GM19099 (cell line): ENCODE measurements around the gene GTF2IRD1.

Experiments
- POLR2A ChIP-seq: IDR thresholded peaks from 3 replicates; pipeline ENCODE4 v1.6.1; 2011; ENCODE audit warnings: low read depth; ENCODE audit not compliant: insufficient read length; ENCODE audit errors: extremely low read depth

GTF2IRD1 gene

DNA sequence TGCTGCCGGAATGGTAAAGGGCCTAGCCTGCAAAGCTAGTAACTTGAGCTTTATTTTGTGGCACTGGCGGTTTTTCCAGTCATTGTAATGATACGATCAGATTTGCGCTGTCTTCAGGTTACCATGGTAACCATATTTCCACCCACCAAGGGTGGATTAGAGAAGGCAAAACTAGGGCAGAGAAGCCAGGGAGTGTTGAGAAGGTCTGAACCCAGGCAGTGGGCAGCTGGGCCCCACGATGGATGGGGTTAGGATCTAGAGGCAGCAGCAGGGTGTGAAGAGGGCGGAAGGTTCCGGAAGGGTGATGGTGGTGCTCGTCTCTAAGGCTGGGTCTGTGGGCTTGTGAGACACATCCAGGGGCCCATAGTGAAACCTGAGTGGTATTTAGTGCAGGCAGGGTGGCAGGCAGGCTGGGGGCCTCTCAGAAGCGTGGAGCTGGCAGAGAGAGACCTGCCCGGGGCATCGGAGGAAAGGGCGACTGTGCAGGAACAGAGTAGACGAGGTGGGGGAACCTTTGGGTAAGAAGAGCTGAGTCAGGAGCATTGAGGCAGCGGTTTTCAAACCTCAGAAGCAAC lies 115.9 kb downstream of the GTF2IRD1 start:
- TF ChIP-seq POLR2A: no peak

DNA sequence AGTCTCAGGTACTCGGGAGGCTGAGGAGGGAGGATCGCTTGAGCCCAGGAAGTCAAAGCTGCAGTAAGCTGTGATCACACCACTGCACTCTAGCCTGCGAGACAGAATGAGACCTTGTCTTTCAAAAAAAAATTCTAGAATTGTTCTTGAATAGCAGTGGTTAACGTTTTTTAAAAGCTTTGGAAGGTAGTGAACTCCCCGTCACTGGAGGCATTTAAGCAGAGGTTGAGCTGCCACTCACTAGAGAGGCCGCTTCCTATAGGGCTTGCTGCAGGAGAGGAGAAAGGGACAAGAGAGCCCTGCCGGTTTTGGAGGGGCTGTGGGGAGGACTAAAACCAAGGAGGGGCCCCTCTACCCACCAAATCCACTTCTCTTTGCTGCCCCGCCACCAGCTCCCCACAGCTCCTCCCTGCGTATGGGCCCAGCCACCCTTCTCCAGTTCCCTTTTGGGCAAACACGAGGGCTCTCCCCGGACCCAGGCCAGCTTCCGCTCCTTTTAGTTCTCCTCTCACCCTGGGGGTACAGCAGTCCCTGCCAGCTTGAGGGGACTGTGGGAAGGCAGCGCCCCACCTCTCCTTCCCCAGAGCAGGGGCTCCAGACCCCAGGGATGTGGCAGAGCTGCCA lies 116.9 kb downstream of the GTF2IRD1 start:
- TF ChIP-seq POLR2A: no peak

DNA sequence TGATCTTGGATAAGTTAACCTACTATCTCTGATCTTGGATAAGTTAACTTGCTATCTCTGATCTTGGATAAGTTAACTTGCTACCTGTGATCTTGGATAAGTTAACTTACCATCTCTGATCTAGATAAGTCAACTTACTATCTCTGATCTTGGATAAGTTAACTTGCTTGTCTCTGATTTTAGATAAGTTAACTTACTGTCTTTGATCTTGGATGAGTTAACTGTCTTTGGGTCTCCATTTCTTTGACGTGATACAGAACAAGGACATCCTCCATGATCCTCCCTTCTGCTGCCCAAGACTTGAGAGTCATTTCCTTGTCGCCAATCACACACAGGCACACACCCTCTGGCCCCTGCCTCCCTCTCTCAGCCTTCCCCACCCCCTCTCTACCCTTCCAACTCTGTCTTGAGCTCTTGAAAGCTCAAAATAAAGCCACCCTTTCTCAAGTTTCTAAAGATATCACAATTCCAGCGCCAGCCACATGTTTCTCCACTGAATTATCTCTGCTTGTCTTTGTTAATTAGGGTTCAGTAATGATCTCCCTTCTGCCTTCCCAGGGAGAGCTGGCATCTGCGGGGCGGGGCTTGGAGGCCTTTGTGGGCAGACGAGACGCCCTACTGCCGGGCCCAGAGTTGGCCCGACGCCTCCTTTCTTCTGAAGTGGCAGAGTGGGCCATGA lies 118.7 kb downstream of the GTF2IRD1 start:
- no peak for TF ChIP-seq POLR2A

DNA sequence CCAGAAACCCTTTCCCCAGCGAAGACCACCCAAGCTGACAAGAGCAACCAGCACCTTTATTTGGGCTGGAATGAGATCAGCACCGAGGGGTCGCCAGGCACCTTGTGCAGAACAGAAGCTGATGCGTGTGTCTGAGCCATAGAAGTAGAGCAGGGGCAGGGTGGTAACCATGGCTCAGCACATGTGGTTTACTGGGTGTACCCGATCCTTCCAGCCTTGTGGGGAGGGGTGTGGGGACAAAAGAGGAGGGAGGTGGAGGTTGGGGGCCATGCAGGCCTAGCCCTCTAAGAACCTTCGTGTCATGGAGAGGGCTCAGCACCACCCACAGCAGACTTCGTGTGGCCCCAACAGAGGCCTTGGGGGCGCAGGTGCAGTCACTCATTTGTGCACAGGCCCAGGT lies 119.8 kb downstream of the GTF2IRD1 start:
- no peak for TF ChIP-seq POLR2A

DNA sequence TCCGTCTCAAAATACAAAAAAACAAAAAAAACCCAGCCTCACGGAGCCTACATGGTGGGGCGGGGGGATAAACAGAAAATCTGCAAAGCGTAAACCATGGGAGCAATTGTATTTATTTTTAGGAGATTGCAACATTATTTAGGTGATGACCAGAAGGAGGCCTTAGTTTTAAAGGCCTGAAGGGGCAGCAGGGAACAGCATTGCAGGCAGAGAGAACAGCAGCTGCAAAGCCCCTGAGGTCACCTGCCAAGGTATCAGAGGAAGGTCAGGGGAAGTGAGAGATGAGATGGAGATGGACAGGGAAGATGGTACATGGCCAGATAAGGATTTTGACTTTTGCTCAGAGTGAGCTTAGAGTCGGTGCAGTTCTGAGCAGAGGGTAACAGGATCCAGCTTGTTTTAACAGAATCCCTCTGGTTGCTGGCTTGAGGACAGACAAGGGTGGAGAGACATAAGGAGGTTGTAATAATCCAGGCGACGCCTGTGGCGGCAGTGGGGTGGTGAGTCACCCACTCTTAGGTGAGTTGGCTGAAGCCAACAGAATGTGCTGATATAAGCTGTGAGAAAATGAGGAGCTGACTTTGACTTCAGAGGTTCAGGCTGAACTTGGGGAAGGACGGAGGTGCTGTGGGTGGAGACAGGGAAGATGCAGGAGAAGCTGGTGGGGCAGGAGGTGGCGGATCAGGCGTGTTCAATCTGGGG lies 121.5 kb downstream of the GTF2IRD1 start:
- no peak for TF ChIP-seq POLR2A

DNA sequence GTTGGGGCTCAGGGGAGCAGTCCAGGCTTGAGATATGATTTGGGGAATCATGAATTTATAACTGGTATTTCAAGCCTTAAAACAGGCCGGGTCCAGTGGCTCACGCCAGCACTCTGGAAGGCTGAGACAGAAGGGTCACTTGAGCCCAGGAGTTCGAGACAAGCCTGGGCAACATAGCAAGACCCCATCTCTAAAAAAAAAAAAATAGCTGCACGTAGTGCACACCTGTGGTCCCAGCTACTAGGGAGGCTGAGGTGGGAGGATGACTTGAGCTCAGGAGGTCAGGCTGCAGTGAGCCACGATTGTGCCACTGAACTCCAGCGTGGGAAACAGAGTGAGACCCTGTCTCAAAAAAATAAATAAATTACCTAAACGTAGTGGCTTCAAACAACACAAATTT lies 122.1 kb downstream of the GTF2IRD1 start:
- TF ChIP-seq POLR2A: no peak

DNA sequence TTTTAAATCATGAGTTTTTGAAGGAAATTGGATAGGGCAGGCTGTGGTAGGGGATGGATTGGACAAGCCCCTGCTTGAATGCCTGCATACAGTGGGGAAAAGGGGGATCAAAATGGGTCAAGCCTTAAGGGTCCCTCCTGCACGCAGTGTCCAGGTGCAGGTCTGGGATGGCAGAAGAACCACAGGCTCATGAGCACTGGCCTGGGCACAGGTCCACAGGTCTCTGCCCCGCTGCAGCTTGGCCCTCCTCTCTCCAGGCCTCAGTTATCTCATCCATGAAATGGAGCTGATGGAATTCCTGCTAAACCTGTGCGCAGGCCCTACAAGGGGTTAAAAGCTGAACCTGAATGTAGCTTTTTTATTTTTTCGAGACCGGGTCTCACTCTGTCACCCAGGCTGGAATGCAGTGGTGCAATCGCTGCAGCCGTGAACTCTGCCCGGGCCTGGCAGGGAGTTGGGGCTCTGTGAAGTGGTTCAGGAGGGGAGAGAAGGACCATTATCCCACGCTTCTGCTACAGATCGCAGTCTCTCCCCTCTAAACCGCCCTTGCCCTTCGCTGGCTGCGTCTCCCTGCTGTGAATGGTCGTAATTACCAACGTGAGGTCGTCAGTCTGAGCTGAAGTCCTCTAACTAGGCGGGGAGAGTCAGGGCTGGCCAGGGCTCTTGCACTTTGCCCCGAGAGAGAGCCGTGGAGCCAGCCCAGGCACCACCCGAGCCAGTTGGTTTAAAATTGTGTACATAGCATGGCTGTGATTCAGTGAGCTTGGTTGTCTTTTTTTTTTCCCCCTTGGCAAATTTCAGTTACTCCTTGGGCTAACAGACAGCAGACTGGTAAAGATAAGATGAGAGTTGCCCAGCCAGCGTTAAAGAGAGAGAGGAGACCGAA lies 126.3 kb downstream of the GTF2IRD1 start:
- TF ChIP-seq POLR2A: no peak

DNA sequence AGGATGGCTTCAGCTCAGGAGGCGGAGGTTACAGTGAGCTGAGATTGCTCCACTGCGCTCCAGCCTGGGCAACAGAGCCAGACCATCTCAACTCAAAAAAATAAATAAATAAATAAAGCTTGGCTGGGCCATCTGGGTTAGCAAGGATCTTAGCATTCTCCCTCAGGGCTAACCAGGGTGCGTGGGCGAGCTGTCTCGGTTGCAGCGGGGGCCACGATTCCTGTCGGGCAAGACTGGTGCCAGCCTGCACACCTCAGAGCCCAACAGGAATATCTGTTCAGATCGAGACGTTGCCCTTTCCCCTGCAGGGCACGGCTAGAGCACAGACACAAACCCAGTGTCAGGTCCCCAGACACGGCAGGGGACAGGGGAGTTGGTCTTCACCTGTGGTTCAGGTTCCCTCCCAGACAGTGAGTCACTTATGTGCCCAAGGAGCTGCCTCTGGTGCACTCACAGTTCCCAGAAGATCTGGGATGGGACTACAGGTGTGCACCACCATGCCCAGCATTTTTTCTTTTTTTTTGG lies 128.3 kb downstream of the GTF2IRD1 start:
- TF ChIP-seq POLR2A: no peak

DNA sequence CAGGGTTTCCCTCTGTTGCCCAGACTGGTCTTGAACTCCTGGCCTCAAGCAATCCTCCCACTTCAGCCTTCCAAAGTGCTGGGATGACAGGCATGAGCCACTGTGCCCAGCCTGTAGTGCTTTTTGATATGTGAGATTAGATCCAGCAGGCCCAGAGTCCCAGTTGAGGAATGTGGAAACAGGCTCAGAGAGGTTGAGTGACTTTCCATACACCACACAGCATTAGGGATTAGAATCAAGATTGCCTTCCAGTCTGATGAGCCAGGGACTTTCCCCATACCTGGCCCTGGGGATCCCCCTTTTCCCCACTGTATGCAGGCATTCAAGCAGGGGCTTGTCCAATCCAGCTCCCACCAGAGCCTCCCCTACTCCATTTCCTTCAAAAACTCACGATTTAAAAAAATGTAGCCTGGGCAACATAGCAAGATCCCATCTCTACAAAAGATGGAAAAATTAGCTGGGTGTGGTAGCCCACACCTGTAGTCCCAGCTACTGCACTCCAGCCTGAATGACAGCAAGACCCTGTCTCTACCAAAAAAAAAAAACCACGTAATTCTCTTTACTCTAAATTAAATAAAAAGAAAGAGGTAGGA lies 128.8 kb downstream of the GTF2IRD1 start:
- no peak for TF ChIP-seq POLR2A

DNA sequence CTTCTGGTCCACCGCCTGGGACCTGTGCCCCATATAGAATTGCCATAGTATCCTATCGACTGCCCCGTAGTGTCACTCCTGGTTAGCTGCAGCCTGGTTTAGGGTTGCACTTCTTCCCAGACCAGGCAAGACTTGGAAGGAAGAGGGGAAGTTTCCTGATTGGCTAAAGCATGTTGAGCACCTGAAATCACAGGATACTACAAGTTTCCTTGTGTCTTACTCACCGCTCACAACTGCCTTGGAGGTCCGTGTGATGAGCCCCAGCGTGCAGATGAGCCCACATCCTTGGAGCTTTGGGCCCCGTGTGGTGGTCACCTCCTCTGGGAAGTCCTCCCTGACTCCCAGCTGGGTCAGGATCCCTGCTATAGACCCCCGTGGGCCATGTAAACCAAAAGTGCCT lies 129.9 kb downstream of the GTF2IRD1 start:
- no peak for TF ChIP-seq POLR2A

DNA sequence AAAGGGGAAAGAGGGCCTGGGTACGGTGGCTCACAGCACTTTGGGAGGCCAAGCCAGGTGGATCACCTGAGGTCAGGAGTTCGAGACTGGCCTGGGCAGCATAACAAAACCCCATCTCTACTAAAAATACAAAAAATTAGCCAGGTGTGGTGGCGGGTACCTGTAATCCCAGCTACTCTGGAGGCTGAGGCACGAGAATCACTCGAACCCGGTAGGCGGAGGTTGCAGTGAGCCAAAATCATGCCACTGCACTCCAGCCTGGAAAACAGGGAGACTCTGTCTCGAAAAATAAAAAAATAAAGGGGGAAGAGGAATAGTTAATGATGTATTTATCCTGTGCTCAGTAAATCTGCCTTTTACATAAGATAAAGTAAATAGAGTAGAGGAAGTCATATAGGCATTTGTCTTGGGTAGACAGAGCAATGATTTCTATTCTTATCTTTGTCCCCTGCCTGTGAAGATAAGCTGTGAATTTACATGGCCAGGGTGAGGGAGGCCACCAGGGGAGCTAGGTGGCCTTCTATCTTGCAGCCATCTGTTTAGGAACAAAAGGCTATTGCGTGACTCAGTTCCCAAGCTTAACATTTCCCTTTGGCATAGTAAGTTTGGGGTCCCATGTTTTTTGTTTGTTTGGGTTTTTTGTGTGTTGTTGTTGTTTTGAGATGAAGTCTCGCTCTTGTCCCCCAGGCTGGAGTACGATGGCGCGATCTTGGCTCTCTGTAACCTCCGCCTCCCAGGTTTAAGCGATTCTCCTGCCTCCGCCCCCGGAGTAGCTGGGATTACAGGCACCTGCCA lies 130.7 kb downstream of the GTF2IRD1 start:
- no peak for TF ChIP-seq POLR2A

DNA sequence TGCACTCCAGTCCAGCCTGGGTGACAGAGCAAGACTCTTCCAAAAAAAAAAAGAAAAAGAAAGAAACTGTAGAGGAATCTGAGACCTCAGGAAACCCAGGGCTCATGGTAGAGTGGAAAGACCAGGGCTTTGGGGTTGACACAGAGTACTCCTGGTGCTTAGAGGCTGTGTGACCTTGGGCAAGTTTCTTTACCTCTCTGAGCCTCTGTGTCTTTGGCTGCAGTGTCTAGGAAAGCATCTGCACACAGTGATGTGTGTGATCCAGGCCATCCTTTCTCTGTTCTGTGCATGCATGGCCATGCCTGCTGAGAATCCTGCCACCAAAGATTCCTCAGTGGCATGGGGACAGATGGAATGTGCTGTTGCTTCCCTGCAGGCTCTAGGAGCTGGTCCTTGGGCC lies 132.1 kb downstream of the GTF2IRD1 start:
- no peak for TF ChIP-seq POLR2A
